HepG2 (cell line): ENCODE results near the gene ECPAS. TPM values are rescaled to one million over a fixed set of nuclear protein-coding genes. Genes with fewer than 3 reads are reported as not detected.

Experiments used
- AHDC1 ChIP-seq: sonication (generic); formaldehyde crosslinking; IDR thresholded peaks from 2 replicates; pipeline ENCODE4 v1.5.1; 2020; ENCODE audit warnings: mild to moderate bottlenecking, missing genetic modification reagents, borderline replicate concordance
- CBX1 ChIP-seq: IDR thresholded peaks from one replicate; pipeline ENCODE4 v1.6.1; 2016; ENCODE audit warnings: antibody characterized with exemption, low read depth
- FOXO1 ChIP-seq: sonication (generic); formaldehyde crosslinking; IDR thresholded peaks from 2 replicates; pipeline ENCODE4 v1.4.0; 2020; ENCODE audit warnings: missing genetic modification reagents
- NBN ChIP-seq: fragments of 450-650 bp; conservative IDR thresholded peaks from 2 replicates; pipeline ENCODE4 v1.6.1; 2017
- POLR2AphosphoS5 ChIP-seq: IDR thresholded peaks from 2 replicates; pipeline ENCODE4 v1.6.1; 2012; ENCODE audit warnings: low read depth, low read length
- RORA ChIP-seq: sonication (generic); formaldehyde crosslinking; IDR thresholded peaks from 2 replicates; pipeline ENCODE4 v1.5.0; 2020; ENCODE audit warnings: mild to moderate bottlenecking, missing genetic modification reagents, moderate library complexity
- TERF1 ChIP-seq: sonication (generic); formaldehyde crosslinking; IDR thresholded peaks from 2 replicates; pipeline ENCODE4 v1.8.0; 2022; ENCODE audit warnings: mild to moderate bottlenecking, missing genetic modification reagents, moderate library complexity
- ZGPAT ChIP-seq: IDR thresholded peaks from 2 replicates; pipeline ENCODE4 v1.6.1; 2016; ENCODE audit warnings: mild to moderate bottlenecking
- ZNF20 ChIP-seq: sonication (generic); formaldehyde crosslinking; IDR thresholded peaks from 2 replicates; pipeline ENCODE4 v1.4.0; 2020; ENCODE audit warnings: mild to moderate bottlenecking, moderate library complexity, missing genetic modification reagents
- ZNF317 ChIP-seq: sonication (generic); formaldehyde crosslinking; IDR thresholded peaks from 2 replicates; pipeline ENCODE4 v1.5.0; 2020; ENCODE audit warnings: mild to moderate bottlenecking, missing genetic modification reagents
- ZNF362 ChIP-seq: sonication (generic); formaldehyde crosslinking; IDR thresholded peaks from 2 replicates; pipeline ENCODE4 v1.4.0; 2020; ENCODE audit warnings: missing genetic modification reagents, mild to moderate bottlenecking, borderline replicate concordance
- ZNF383 ChIP-seq: sonication (generic); formaldehyde crosslinking; IDR thresholded peaks from 2 replicates; pipeline ENCODE4 v1.4.0; 2020; ENCODE audit warnings: missing genetic modification reagents, mild to moderate bottlenecking, borderline replicate concordance
- ZNF780A ChIP-seq: sonication (generic); formaldehyde crosslinking; IDR thresholded peaks from 2 replicates; pipeline ENCODE4 v1.8.0; 2022; ENCODE audit warnings: mild to moderate bottlenecking, missing genetic modification reagents, moderate library complexity
- ZNF781 ChIP-seq: sonication (generic); formaldehyde crosslinking; IDR thresholded peaks from 2 replicates; pipeline ENCODE4 v1.5.1; 2020; ENCODE audit warnings: borderline replicate concordance, mild to moderate bottlenecking, missing genetic modification reagents; ENCODE audit errors: not compliant biosample characterization
- ZNF782 ChIP-seq: sonication (generic); formaldehyde crosslinking; IDR thresholded peaks from 2 replicates; pipeline ENCODE4 v1.4.0; 2020; ENCODE audit warnings: missing genetic modification reagents, mild to moderate bottlenecking, borderline replicate concordance
- ZNF784 ChIP-seq: sonication (generic); formaldehyde crosslinking; IDR thresholded peaks from 2 replicates; pipeline ENCODE4 v1.5.1; 2020; ENCODE audit warnings: missing genetic modification reagents, mild to moderate bottlenecking, borderline replicate concordance
- ZNF841 ChIP-seq: sonication (generic); formaldehyde crosslinking; IDR thresholded peaks from 2 replicates; pipeline ENCODE4 v1.8.1; 2023; ENCODE audit warnings: missing genetic modification reagents, borderline replicate concordance
- ZSCAN12 ChIP-seq: sonication (generic); formaldehyde crosslinking; IDR thresholded peaks from 2 replicates; pipeline ENCODE4 v1.9.0; 2021; ENCODE audit warnings: mild to moderate bottlenecking, missing genetic modification reagents
- polyA plus RNA-seq, 8 experiments: library from polyadenylated mRNA; depleted of rRNA in 3 of 8; stranded (reverse) in 7 of 8; unstranded in 1 of 8; fragments of >200 nt; fragmentation: Illumina TruSeq in 4 of 8; extraction: Trizol in 4 of 8; gene quantifications; 2 replicates each; pipeline versions ENCODE4 v1.2.1 to v1.2.3, GENCODE V29; 2011 to 2016; ENCODE audit warnings: low read depth in 4 of 8, missing spikeins in 1 of 8, mixed read lengths in 1 of 8; ENCODE audit not compliant: insufficient read depth in 1 of 8
- total RNA-seq, 5 experiments: library from RNA; depleted of rRNA; stranded (reverse); fragments of >200 nt; fragmentation: Illumina TruSeq; extraction: Trizol; gene quantifications; 2 replicates each; pipeline ENCODE4 v1.2.3, GENCODE V29; 2016; ENCODE audit warnings: low read depth in 1 of 5

Gene ECPAS
- total and polyA plus RNA-seq, 2 of the 13 experiments (the other 11 are each of a cell fraction or from before 2014, with no cell fraction given): 35.3 to 58.0 TPM

- peak; percentile 61; the same call in 1 of the 2 replicates for TF ChIP-seq ZGPAT (CRISPR knock-in tag)
- TF ChIP-seq ZNF383 (CRISPR knock-in tag): no peak
- no peak for TF ChIP-seq ZNF20 (CRISPR knock-in tag)
- TF ChIP-seq RORA: no peak
- no peak for TF ChIP-seq ZNF362 (CRISPR knock-in tag)
- no peak for TF ChIP-seq ZNF317 (CRISPR knock-in tag)
- no peak for TF ChIP-seq CBX1
- no peak for TF ChIP-seq AHDC1 (CRISPR knock-in tag)
- no peak for TF ChIP-seq ZNF781 (CRISPR knock-in tag)
- TF ChIP-seq ZNF841 (CRISPR knock-in tag): no peak
- no peak for TF ChIP-seq TERF1 (CRISPR knock-in tag)
- no peak for TF ChIP-seq ZNF780A (CRISPR knock-in tag)
- no peak for TF ChIP-seq ZSCAN12 (CRISPR knock-in tag)
- TF ChIP-seq ZNF784 (CRISPR knock-in tag): no peak
- no peak for TF ChIP-seq ZNF782
- TF ChIP-seq NBN: no peak
- no peak for TF ChIP-seq FOXO1 (CRISPR knock-in tag)
- TF ChIP-seq POLR2AphosphoS5: peak; percentile 51; the same call in 1 of the 2 replicates
These were observed 1.3 kb downstream of the ECPAS start (continued) for GRCh38 chr9:111482694-111483438.
